Coronary artery (tissue), 2 donors: Measurements from ENCODE around the gene RAB3D.
"Not testable (repeated sequence)": the region's sequence is repeated elsewhere in the genome, so short reads cannot be mapped to it uniquely, and the experiment has no call there.

Source experiments
- DNase-seq: peaks from one replicate; pipeline ENCODE4 v3.0.0-alpha.2; 2017; ENCODE audit warnings: low spot score
- H3K27ac ChIP-seq, 2 donors: fragments of 200-600 bp; sonication (generic); one replicate each; pipeline ENCODE4 v1.5.1; 2016 to 2019
- H3K4me3 ChIP-seq: fragments of 200-600 bp; sonication (generic); 2 replicates; pipeline ENCODE4 v1.5.1; 2016; ENCODE audit warnings: mild to moderate bottlenecking, moderate library complexity
- TF ChIP-seq, protein P1 (sequence below): fragments of 200-600 bp; sonication (generic); IDR thresholded peaks from one replicate; pipeline ENCODE4 v1.5.1; 2019; ENCODE audit warnings: antibody characterized with exemption

The RAB3D gene

GRCh38 chr19:11346104-11346940 is 6.9 kb upstream of the RAB3D start, which contains the start of the genes CCDC159 and TMEM205:
CCDC159 (plus strand) TSS chr19:11346519; CDS start chr19:11346607, 88 bp downstream.
TMEM205 (minus strand) TSS chr19:11346268; CDS start chr19:11345619, 649 bp downstream.
- Histone ChIP-seq H3K4me3 (peak within 1 kb of the TSS; percentile 87), H3K27ac (peak within 1 kb of the TSS; percentile 73 to 94)
- TF ChIP-seq, protein P1, sequence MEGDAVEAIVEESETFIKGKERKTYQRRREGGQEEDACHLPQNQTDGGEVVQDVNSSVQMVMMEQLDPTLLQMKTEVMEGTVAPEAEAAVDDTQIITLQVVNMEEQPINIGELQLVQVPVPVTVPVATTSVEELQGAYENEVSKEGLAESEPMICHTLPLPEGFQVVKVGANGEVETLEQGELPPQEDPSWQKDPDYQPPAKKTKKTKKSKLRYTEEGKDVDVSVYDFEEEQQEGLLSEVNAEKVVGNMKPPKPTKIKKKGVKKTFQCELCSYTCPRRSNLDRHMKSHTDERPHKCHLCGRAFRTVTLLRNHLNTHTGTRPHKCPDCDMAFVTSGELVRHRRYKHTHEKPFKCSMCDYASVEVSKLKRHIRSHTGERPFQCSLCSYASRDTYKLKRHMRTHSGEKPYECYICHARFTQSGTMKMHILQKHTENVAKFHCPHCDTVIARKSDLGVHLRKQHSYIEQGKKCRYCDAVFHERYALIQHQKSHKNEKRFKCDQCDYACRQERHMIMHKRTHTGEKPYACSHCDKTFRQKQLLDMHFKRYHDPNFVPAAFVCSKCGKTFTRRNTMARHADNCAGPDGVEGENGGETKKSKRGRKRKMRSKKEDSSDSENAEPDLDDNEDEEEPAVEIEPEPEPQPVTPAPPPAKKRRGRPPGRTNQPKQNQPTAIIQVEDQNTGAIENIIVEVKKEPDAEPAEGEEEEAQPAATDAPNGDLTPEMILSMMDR: no peak
- peak; percentile 100 for DNase-seq

DNA sequence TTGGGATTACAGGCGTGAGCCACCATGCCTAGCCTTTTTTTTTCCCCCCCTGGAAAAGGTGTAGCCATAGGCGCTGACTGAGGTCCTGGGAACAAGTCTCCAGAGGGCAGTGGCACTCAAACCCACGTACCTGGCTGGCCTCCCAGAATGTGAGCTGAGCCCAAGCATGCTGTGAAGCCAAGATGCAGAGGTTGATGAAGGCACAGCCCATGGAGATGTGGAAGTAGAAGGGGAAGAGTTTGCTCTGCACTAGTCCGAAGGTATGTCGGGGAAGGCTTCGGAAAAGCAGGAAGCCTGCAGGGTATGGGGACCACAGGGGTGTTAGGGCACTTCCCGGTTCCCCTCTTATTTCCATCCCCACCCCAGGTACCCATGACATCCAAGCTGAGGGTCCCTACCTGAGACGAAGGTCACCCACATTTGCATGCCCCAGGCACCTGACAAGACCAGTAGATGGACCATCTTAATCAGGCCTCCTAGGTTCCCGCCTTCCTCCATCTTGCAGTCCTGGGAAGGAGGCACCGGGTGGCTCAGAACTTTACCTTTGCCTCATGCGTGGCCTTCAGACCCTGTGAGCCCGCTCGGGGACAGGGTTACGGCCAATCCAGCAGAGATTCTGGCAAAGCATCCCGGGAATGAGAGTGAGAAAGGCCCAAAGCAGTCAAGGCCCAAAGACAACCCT is 5.8 kb upstream of the RAB3D start:
- H3K4me3 ChIP-seq: peak overlapping the region; percentile 87
- TF ChIP-seq, protein P1: no peak
- peak overlapping the region; percentile 73 to 94 for H3K27ac ChIP-seq
- DNase-seq: no peak

GRCh38 chr19:11342429-11342828 is 3.0 kb upstream of the RAB3D start:
- DNase-seq: no peak
- H3K27ac ChIP-seq: no peak overlapping the region
- no peak overlapping the region for H3K4me3 ChIP-seq
- TF ChIP-seq, protein P1: no peak

GRCh38 chr19:11340099-11340467 is 626 bp upstream of the RAB3D start:
- peak overlapping the region; percentile 97 for H3K4me3 ChIP-seq
- peak overlapping the region in 1 of 2 donors; percentile 87 for H3K27ac ChIP-seq
- DNase-seq: not testable (repeated sequence)

GRCh38 chr19:11338569-11339253 is 746 bp downstream of the RAB3D start:
- DNase-seq: no peak
- TF ChIP-seq, protein P1: no peak
- peak overlapping the region; percentile 97 for H3K4me3 ChIP-seq
- peak overlapping the region; percentile 82 to 87 for H3K27ac ChIP-seq

DNA sequence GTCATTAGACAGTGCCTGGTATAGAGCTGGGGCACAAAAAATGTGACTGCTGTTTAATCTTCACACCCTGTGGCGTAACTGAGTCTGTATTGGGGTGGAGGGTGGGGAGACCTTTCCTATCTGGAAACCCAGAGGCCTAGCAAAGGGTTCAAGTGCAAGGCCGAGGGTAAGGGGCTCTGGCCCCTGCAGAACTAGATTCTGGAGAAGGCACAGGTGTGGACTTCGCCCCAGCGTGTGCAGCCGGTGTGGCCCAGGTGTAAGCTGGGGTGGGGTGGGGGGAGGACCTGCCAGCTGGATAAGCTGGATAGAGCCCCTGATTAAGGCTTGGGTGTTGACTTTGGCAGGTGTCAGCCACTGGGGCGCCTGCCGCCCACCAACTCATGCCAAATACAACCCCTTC is 1.3 kb downstream of the RAB3D start:
- H3K27ac ChIP-seq: peak overlapping the region; percentile 82 to 87
- DNase-seq: no peak
- peak overlapping the region; percentile 97 for H3K4me3 ChIP-seq
- TF ChIP-seq, protein P1: no peak

DNA sequence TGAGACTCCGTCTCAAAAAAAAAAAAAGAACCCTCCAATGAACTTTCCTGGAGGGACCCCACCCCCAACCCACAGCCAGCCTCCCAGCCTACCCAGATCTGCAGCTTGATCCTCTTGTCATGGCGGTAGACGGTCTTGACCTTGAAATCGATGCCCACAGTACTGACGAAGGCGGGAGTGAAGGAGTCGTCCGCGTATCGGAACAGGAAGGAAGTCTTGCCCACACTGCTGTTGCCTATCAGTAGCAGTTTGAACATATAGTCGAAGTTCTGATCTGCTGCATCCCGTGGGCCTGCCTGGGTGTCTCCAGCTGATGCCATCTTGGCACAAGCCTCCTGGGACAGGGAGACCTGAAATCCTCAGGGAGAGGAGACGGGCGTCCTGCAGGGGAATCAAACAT is 2.4 kb downstream of the RAB3D start:
- TF ChIP-seq, protein P1: no peak
- DNase-seq: no peak
- no peak overlapping the region for H3K27ac ChIP-seq
- no peak overlapping the region for H3K4me3 ChIP-seq
